HG03103 (cell line): ENCODE measurements around the gene INPP5A.

Experiments
- ATAC-seq: cut with Tn5 transposase; IDR thresholded peaks from one replicate; pipeline ENCODE4 v1.9.1; 2021; ENCODE audit warnings: low read depth; ENCODE audit not compliant: unreplicated experiment

The INPP5A gene

DNA sequence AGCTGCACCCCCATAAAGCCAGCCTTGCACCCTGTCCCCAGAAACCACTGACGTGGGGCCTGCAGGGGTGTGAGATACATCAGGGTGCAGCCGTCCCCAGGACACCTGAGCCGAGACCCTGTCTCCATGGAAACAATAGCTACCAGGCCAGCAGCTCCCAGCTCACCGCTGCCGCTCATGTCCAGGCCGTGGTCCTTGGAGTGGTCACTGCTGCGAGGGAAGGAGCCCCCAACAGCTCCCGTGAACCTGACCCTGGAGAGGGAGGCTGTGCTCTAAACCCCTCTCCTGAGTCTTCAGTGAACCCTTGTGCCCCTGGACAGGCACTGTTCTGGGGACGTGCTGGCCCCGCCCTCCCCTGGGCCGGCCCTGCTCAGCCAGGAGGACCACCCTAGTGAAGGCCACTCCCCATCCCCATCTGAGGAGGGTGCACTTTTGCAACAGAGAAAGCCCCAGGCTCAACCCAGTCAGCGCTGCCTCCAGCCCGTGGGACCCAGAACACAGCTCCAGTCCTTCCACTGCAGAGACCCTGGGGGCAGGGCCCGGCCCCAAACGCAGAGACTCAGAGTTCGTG lies 19.6 kb upstream of the INPP5A start:
- ATAC-seq, result no peak

DNA sequence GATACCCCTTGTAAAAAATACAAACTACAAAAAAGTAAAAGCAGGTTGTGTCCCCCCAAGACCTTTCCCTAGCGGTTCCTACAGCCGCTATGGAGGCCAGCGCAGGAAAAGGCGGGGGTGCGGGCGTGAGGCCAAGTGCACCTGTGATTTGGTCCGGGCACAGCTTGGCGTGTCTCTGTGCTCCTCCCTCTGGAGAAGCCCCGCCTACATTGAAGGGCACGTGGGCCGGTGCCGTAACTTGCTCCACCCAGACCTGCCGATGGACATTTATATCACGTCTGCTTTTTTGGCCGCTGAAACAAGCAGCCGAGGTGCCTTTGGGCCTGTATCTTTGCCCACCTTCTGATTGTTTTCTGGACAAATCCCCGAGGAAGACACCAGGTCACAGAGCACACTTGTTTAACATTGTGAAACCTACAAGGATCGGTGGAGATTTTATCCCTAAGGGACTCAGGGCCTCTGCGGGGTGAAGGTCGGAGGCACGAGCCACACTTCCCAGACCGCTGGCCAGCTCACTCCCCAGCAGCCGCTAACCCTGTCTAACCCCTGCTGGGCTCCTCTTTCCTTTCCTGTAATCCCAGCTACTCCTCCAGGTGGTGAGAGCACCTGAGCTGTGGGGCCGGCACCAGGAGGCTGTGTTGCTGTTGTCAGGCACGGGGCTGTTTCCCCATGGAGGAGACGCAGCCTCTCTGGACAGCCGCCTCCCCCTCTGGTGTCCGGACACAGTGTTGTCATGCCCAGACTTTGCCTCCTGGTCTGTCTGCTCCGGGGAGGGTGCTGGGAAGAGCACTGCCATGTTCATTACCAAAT lies 18.8 kb upstream of the INPP5A start:
- no peak for ATAC-seq

DNA sequence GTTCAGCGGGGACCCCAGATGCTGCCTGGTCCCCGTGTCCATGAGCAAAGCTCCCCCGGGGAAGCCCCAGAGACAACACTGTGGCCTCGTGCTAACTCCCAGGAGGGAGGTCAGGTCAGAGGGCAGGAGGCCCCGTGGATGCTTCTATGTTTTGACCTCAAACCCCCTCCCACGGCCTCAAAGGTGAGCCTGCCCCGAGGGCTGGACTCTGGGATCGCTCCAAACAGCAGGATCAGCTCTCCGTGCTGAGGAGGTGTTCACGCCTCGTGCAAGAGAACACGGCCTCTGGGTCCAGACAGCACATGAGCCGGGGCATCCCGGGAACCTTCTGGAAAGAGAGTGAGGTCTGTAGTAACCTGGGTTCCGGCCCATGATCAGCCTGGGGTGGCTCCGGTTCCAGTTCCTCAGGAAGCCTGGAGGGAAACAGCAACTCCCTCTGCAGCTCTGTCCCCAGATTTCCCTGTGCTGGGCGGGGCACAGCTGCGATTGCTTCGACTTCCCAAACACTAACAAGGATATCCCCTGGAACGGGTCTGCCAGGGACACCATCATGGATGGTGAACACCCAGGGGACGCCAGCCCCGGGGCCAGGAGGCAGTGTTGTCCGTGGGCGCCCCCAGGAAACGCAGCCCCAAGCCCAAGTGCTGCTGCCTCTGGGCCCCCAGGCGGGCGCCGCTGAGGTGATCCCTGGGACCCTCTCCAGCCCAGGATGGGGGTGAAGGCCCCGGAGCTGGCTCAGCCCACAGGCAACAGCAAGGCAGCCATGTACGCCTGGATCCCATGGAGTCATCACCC lies 18.0 kb upstream of the INPP5A start:
- no peak for ATAC-seq

DNA sequence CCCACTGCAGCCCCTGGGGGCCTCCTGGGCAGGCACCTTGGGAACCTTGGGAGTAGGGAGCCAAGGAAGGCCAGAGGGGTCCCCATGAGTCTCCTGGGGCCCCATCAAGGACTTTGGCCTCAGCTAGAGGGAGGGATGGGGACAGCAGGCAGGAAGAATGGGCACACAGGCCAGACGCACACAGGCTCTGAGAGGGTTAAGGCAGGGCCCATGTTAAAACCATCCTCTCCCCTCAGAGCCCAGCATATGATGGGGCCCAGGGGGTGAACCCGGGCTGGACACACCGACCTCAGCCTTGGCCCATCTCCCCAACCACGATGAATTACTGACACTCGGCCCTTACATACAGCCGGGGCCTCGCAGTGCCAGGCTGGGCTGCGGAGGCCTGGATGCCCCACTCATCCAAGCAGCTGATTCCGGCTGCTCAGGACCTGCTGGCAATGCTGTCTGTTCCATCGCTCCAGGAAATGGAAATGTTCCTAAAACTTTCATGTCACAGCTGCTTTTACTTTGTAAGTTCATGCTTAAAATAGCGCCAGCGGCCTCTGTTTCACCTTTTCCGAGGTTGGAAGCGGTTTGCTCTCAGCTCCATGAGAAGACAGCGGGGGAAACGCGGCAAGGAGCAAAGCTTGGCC lies 17.3 kb upstream of the INPP5A start:
- no peak for ATAC-seq

DNA sequence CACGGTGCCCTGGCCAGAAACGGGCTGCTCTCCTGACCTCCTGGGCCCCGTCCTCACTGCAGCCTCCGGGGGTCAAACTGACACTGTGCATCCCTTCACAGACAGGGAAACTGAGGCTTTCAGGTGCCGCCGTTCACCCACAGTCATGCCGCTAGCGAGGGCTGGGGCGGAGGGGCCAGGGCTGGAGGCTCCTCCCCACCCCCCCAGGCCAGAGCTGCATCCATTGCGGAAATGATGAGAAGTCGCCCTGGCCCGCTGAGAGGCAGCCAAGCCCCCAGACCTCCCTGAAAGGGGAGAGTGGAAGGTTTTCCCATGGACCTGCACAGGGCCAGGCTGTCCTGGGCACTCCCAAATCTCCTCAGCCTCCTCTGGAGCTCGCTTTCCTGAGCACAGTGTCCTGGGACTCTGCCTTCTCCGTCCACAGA lies 16.5 kb upstream of the INPP5A start:
- no peak for ATAC-seq

DNA sequence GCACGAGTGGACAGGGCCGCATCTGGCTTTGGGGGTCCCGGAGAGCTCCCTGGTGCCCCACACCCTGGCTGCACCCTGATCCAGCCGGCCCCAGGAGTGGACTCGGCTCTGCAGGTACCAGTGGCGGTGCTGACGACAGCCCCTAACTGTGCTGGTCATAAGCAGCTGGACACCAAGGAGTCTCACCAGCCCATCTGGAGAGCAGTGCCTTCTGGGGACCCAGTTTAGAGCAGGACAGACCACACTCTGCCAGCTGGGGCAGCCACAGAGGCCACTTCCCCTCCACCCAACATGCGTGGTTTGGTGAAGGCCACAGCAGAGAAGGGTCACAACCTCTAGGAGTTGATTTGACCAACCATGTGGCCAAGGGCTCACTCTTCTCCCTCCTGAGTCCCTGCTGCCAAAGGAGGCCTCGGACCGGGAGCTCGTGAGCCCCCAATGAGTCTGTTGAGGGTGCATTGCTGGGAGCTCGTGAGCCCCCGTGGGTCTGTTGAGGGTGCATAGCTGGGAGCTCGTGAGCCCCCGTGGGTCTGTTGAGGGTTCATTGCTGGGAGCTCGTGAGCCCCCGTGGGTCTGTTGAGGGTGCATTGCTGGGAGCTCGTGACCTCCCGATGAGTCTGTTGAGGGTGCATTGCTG lies 16.0 kb upstream of the INPP5A start:
- no peak for ATAC-seq

DNA sequence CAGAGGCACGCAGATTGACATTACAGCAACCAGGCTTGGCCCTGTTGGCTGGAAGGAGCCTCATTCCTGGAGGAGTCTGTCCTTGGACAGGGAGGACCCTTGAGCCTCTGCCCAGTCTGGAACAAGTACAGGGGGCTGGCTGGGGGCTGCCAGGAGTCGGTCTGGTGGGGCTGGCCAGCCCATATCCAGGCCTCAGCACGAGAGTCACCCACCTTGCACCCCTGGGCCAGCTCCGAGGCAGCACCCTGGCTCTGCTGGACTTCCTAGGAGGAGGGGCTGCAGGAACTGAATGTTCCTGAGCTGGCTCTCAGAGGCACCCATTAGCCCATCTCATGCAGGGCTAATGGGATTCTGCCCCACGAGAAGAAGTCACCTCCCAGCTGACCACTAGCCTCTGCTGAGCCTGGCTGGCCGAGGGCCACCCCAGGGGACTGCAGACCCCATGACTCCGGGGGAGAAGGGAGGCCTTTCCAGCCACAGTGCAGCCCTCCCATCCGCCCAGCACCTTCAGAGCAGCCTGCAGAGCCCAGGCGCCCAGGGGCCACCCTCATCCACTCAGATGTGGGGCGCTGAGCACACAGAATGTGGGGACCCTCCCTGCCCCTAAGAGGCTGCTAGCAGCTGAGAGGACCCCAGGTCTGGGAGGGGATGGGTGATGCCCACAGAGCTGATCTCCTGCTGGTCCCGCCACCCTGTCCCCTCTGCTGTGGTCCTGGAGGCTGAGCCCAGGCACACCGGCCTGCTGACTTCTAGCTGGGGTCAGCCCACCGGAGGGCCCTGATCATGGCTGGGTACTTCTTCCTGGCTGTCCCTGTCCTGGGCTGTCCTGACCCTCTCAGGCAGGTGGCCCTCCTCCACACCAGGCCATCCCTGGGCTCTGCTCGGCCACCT lies 14.8 kb upstream of the INPP5A start:
- ATAC-seq, result no peak

DNA sequence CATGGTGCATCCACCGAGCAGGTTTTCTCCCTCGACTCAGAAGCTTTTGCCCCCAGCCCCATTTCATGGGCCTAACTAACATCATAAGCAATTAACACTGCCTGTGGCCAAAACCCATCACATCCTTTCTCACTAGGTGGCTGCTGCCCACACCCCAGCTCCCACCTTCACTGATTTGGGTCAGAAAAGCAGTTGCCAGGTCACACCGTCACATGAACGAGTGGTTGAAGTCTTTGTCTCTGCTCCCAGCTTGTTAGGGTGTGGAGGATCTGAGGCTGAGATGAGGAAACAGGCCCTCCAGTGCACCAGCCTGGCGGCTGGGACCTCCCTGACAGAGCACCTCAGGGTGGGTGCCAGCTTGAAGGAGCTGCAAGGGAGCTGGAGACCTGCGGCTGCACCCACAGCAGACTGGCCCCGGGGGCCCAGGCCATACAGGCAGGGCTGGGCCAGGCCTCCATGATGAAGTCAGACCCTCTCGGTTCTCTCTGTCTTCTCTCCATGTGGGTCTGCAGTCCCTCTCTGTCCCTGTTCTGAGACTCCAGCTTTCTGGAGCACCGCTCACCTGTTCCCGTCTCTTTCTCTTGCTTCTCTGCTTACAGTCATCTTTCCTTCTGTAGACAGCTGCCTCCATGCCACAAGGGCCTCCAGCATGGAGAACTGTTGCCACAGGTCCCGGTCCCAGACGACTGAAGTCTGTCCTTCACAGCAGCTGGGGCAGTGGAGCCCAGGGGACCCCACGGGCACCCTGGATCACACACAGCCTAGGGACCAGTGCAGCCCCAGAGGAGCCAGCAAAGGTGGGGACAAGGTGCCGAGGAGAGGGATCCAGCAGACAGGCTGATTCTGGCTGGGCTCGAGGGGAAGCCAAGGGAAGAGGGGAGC lies 13.8 kb upstream of the INPP5A start:
- no peak for ATAC-seq

DNA sequence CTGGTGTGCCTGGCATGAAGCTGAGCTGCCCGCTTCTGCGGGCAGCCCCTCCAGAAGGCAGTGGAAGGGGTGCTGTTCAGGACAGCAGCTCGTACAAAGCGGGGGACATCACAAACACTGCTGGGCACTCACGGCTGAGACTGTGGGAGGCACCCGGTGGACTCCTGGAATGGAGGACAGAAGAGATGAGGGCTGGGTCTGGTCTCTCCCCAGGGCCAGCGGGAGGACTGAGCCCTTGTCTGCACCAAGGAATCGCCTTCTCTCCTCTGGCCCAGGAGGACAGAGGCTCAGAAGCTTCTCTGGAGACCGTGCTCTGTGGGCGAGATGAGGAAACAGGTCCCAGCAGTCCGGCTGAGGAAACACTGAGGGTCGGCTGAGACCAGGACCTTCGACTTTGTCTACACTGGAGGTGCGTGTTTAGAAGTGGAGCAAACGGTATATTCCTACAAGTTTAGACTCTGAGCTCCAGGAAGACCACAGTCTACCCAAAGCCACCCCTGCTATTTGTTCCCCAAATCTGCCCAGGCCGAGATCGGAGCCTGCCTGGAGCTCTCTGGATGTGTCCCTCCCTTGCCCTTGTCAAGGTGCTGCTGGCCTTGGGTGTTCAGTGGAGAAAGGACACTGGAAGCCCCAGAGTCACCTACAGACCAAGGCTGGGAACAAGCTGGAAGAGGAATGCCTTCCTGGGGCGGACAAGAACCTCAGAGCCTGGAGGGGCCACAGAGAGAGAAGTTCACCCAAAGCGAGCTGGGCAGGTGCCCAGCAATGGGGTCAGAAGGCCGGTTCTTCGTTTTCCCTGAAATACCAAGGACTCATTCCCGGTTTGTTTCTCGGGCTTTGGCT lies 12.9 kb upstream of the INPP5A start:
- no peak for ATAC-seq

DNA sequence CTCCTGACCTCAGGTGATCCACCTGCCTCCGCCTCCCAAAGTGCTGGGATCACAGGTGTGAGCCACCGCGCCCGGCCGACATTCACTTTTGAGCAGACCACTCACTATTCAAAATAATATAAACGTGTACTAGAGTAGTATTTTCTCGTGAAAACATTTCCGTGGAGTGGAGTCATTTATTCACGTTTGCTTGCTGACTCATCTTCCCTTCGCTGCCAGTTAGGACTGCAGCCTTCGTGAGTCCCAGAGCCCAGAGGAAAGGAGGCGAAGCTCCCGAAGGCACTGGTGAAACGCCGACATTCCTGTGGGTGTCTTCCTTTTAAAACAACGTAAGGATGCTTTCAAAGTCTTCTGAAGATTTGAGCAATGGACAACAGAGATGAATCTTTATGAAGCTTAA lies 10.9 kb upstream of the INPP5A start:
- ATAC-seq, result no peak

DNA sequence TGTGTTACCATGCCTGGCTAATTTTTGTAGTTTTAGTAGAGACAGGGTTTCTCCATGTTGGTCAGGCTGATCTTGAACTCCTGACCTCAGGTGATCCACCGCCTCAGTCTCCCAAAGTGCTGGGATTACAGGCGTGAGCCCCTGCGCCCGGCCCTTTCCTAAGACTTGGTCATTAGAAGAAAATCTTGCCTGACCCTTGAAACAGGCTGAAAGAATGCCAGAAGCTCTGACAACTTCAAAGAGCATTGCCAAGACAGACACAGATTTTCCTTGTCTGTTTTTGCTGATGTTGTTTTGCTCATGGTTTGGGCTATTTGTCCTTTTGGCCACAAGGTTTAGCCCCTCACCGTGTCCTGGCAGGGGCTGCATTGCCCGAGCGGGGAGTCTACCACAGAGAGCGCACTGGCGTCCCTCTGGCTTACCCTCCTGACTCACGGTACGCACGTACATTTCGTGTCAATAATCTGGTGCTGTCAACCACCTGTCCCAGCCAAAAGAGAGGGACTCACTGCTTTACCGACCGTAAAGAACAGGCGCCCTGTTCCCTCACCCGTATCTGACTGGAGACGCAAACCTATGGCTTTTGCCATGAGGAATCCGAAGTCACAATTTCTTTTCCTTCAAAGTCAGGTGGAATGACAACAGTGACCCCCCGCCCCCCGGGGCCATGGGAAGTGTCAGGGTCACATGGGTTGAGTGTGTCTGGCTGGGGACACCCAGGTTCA lies 10.1 kb upstream of the INPP5A start:
- ATAC-seq, result no peak

DNA sequence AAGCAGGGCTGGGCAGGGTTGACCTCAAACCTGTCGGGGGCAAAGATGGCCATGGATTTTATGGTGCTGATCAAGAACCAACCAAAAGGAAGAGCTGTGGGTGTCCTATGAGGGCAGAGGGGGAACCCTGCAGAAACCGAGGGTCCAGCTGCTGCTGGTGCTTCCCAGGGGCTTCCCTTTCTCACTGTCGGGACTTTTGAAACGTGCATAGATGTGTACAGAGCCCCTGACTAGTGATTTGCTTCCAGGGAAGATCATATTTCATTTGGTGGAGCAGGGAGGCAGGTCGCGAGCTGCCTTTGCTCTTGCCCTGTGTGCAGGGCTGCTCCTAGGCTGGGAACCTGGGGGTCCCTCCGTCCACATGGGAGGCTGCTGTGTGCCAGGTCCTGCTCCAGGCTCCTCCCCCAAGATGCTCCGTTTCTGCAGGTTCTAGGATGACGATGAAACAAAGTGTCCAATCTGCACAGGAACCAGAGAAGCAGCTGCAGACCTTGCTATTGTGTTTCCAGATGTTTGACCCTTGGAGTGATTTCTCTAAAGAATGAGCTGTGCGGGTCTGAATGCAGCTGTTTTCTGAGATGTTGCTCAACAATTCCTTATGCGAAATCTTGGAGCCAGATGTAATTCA lies 9.4 kb upstream of the INPP5A start:
- no peak for ATAC-seq

DNA sequence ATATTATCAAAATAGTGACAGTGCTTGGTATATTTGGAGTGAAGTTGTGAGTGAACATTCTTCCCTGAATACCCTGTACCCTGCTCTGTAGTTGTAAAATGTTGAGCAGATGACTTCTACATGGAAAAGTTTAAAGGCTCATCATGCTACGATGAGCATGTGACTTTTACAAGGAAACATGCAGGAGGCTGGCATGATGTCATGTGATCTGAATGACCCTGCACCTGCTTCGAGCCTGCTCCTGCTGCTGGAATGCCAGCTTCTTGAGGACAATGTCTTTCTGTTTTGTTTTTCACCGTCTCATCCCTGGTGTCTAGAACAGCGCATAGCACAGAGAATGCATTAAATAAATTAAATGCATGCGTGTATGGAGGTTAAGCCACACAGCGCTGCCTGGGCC lies 5.4 kb upstream of the INPP5A start:
- no peak for ATAC-seq

DNA sequence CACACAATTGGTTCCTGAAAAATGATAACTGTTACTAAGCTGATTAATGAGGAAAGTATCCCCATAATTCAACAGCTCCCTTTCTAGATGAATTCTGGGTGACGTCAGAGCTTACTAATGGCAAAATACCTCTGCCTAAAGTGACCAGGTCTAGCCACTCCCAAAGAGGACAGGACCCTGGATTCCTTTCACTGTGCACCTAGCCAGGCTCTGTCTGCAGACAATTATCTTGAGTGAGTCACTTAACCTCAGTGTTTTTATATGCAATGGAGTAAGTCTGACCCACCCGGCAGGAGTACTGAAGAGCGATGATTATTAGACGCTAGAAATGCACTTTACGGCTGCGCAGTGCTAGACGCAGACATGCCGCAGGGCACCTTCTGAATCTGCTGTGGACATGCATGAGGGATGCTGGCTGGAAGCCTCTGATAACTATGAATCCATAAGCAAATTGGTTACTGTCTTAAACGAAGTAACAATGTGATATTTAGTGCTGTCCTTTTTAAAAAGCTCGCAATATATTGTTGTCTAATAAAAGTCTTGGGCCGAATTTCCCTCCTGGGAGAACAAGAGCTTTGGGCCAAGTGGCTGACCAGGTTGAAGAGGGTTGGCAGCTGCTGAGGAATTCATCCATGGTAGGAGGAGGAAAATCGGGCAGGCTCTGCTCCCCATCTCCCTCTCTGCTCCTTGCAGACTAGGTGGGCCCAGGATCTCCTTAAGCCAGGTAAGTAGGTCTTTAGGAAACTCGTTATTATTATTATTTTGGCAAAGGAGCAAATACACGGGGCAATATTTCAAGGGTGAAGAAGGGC lies 4.6 kb upstream of the INPP5A start:
- no peak for ATAC-seq

DNA sequence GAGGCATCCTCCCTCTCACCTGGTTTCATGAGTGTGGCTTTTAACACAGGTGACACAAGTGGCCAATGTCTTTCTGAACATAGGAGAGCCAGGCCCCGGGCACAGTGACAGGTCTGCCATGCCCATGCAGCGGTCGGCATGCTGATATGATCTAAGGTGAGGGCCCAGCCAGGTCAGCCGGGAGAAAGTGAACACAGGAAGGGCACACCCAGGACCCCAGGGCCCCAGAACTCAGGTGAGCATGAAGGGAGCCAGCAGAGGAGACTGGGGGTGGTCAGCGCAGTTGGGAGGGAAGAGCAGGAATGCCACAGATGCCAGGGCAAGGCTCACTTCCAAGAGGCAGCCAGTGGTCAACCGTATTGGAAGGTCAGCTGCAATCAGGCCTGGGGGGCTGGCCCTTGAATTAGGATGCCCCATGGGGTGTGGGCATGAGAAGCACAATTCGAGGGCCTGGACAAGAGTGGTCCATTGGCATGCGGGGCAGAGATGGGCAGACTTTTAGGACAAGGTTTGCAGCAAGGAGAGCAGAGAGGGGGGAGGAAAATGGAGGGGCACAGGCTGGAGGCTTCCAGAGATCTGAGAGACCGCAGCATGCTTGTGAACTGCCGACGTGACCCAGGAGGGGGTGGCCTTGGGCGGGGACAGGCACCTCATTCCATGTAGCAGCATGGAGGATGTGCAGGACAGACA lies 3.9 kb upstream of the INPP5A start:
- ATAC-seq, result no peak
